Measurements from ENCODE around the gene MAGEF1. TPM values are rescaled to one million over a fixed set of nuclear protein-coding genes. Genes with fewer than 3 reads are reported as not detected.

The MAGEF1 gene
- total RNA-seq, 2 experiments from 2014 or later: 5.8 to 6.1 TPM

DNA sequence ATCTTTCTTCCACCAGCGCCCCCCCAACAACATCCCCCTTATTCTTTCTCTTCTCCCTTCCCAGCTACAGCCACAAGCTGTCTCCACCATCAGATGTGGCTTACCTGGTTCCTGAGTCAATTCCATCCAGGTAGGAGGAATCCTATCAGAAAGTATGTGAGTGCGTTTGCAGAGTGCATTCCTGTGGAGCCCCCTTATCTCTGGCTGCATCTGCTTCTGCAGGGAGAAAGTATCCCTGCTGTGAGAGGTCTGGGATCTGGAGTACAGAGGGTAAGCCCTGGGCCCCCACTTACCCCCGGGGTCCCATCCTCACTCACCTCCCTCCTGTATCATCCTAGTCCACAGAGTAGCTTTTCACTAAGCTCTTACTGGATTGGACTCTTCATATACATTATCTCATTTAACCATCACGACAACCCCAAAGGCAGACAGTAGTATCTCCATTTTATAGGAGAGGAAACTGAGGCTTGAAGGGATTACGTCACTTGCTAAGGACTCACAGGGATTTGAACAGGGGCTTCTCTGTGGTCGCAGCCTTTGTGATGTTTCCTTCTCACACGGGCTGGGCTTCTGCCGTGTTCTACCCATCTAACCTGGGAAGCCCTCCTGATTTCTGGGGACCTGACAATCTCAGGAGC lies 22.2 kb upstream of the MAGEF1 start:
- intact Hi-C loops (cut with DNase I, micrococcal nuclease): no loop called here
- TF ChIP-seq, protein P1, sequence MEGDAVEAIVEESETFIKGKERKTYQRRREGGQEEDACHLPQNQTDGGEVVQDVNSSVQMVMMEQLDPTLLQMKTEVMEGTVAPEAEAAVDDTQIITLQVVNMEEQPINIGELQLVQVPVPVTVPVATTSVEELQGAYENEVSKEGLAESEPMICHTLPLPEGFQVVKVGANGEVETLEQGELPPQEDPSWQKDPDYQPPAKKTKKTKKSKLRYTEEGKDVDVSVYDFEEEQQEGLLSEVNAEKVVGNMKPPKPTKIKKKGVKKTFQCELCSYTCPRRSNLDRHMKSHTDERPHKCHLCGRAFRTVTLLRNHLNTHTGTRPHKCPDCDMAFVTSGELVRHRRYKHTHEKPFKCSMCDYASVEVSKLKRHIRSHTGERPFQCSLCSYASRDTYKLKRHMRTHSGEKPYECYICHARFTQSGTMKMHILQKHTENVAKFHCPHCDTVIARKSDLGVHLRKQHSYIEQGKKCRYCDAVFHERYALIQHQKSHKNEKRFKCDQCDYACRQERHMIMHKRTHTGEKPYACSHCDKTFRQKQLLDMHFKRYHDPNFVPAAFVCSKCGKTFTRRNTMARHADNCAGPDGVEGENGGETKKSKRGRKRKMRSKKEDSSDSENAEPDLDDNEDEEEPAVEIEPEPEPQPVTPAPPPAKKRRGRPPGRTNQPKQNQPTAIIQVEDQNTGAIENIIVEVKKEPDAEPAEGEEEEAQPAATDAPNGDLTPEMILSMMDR (IDR thresholded peaks at IDR 0.05): no peak

DNA sequence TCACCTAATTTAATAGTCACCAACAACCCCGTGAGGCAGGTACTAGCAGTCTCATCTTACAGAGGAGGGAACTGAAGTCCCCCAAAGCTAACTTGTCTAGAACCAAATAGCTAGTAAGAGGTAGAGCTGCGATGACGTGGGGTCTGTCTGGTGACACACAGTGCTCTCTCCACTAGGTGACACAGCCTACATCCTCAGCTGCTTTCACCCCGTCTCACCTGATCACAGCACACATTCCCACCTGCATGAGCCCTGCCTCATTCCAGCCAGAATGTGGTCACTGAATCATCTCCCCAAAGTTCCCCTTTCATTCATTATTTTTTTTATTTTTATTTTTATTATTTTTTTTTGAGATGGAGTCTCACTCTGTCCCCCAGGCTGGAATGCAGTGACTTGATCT lies 21.3 kb upstream of the MAGEF1 start:
- Mint-ChIP-seq H3K27me3 (no peaks in the 10 kb centered on the region), H3K4me1 (ENCODE audit: low read depth) (no peaks in the 10 kb centered on the region), H3K36me3 (ENCODE audit: low read depth) (no peaks in the 10 kb centered on the region), H3K27ac (no peak overlapping the region), H3K9me3 (no peaks in the 10 kb centered on the region), H3K4me3 (no peak overlapping the region)
- H3K9me3 ChIP-seq (ENCODE audit: control insufficient read depth in 1 of 2, insufficient read depth in 1 of 2, low read length in 2 of 2): no peaks in the 10 kb centered on the region
- intact Hi-C loops (cut with DNase I, micrococcal nuclease): no loop called here
- H3K27me3 ChIP-seq (ENCODE audit: control insufficient read depth in 1 of 2, insufficient read depth in 2 of 2, low read length in 2 of 2): peaks cover 0 to 6% of the 10 kb centered on the region in 2 experiments
- CTCF ChIA-PET: no interaction called here
- ATAC-seq (ENCODE audit: poor library complexity) (no peak), DNase-seq (no peak)
- H3K4me3 ChIP-seq (ENCODE audit: low read length): no peak overlapping the region
- H3K36me3 ChIP-seq (ENCODE audit: insufficient read depth, low read length): no peaks in the 10 kb centered on the region
- TF ChIP-seq, protein P1 (IDR thresholded peaks at IDR 0.05): no peak
- POLR2A ChIA-PET: no interaction called here
- no peaks in the 10 kb centered on the region for H3K4me1 ChIP-seq (ENCODE audit: insufficient read depth, low read length)
- H3K27ac ChIP-seq (ENCODE audit: low read depth in 1 of 2, low read length in 2 of 2): no peak overlapping the region

More for the DNA sequence above, 22.2 kb upstream of the MAGEF1 start:
- H3K9me3 ChIP-seq (ENCODE audit: control insufficient read depth in 1 of 2, insufficient read depth in 1 of 2, low read length in 2 of 2): no peaks in the 10 kb centered on the region
- Mint-ChIP-seq H3K9me3 (no peaks in the 10 kb centered on the region), H3K36me3 (ENCODE audit: low read depth) (no peaks in the 10 kb centered on the region), H3K4me3 (no peak overlapping the region), H3K4me1 (ENCODE audit: low read depth) (no peaks in the 10 kb centered on the region), H3K27me3 (no peaks in the 10 kb centered on the region), H3K27ac (no peak overlapping the region)
- H3K27me3 ChIP-seq (ENCODE audit: control insufficient read depth in 1 of 2, insufficient read depth in 2 of 2, low read length in 2 of 2): peaks cover 0 to 7% of the 10 kb centered on the region in 2 experiments
- H3K4me3 ChIP-seq (ENCODE audit: low read length): no peak overlapping the region
- ChIA-PET CTCF (no interaction called here), POLR2A (no interaction called here)
- DNase-seq (no peak), ATAC-seq (ENCODE audit: poor library complexity) (no peak)
- no peak overlapping the region for H3K27ac ChIP-seq (ENCODE audit: low read depth in 1 of 2, low read length in 2 of 2)
- no peaks in the 10 kb centered on the region for H3K36me3 ChIP-seq (ENCODE audit: insufficient read depth, low read length)
- H3K4me1 ChIP-seq (ENCODE audit: insufficient read depth, low read length): no peaks in the 10 kb centered on the region

DNA sequence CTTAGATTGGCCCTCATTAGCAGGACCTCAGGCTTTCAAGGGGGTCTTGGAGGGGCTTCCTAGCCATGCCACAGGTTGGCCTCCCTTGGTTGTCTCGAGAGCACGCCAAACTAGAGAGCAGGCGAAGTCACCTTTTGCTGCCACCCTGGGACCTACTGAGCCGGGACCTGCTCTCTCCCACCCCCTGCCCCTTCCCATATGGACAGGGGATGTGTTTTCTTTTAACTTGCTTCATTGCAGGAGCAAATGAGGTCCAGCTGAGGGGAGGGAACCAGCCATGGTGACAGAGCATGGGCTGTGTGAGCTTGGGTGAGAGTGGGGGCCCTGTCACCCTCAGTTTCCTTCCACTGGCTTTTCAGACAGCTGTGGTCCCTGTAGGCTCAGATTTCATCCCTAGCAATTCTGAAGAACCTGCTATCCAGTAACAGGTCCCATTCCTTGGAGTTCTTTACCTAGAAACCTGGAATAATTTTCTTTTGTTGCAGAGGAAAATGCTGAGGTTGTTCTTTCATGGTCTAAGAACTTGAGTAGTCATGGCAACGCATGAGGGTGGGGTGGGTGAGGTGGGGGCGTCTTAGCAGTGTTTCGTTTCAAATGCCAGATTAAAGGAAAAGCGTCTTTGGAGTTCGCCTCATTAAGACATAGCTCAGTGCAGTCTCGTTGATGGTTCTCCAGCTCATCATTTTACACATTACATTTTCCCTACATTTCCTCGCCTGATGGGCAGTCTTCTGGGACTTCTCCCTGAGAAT lies 20.1 kb upstream of the MAGEF1 start:
- H3K27me3 Mint-ChIP-seq: peaks cover 3% of the 10 kb centered on the region
- TF ChIP-seq, protein P1 (IDR thresholded peaks at IDR 0.05): no peak
- no peaks in the 10 kb centered on the region for H3K9me3 Mint-ChIP-seq
- Histone ChIP-seq H3K9me3 (ENCODE audit: control insufficient read depth in 1 of 2, insufficient read depth in 1 of 2, low read length in 2 of 2) (no peaks in the 10 kb centered on the region), H3K4me1 (ENCODE audit: insufficient read depth, low read length) (no peaks in the 10 kb centered on the region), H3K4me3 (ENCODE audit: low read length) (no peak overlapping the region), H3K27ac (ENCODE audit: low read depth in 1 of 2, low read length in 2 of 2) (no peak overlapping the region), H3K36me3 (ENCODE audit: insufficient read depth, low read length) (no peaks in the 10 kb centered on the region), H3K27me3 (ENCODE audit: control insufficient read depth in 1 of 2, insufficient read depth in 2 of 2, low read length in 2 of 2) (peaks cover 0 to 5% of the 10 kb centered on the region in 2 experiments)
- ATAC-seq (ENCODE audit: poor library complexity): no peak
- no peaks in the 10 kb centered on the region for H3K4me1 Mint-ChIP-seq (ENCODE audit: low read depth)
- intact Hi-C loops (cut with DNase I, micrococcal nuclease): no loop called here
- ChIA-PET CTCF (no interaction called here), POLR2A (no interaction called here)
- no peaks in the 10 kb centered on the region for H3K36me3 Mint-ChIP-seq (ENCODE audit: low read depth)
- no peak overlapping the region for H3K4me3 Mint-ChIP-seq
- no peak for DNase-seq
- no peak overlapping the region for H3K27ac Mint-ChIP-seq
